OCI-LY1 (cell line): ENCODE measurements around the gene DGKD.

ENCODE experiments used
- CTCF ChIP-seq: fragments of 200-600 bp; sonication (generic), shearing (Covaris generic); IDR thresholded peaks from 2 replicates; pipeline ENCODE4 v1.5.1; 2017; ENCODE audit warnings: mild to moderate bottlenecking, antibody characterized with exemption, low read length, moderate library complexity, mixed read lengths
- EZH2 ChIP-seq: fragments of 200-600 bp; sonication (generic), shearing (Covaris generic); IDR thresholded peaks from 2 replicates; pipeline ENCODE4 v1.8.0; 2017; ENCODE audit warnings: borderline replicate concordance, mixed run types, mild to moderate bottlenecking, antibody characterized with exemption, low read length, moderate library complexity, mixed read lengths

- TF ChIP-seq CTCF (no peak), EZH2 (no peak)
Observed at GRCh38 chr2:233362742-233363141, 8.4 kb downstream of the DGKD start.
